ENCODE data around the gene TRIM17.

GRCh38 chr1:228363686-228364067 lies 53.0 kb downstream of the TRIM17 start:
- no peak for TF ChIP-seq CTCF (IDR thresholded peaks at IDR 0.05)
- TF ChIP-seq POLR2A (IDR thresholded peaks at IDR 0.05), result no peak

Data from adrenal gland (tissue), 5 donors.